GM18858 (cell line): ENCODE data around the gene FAM111B.
"Not testable (repeated sequence)": the region's sequence is repeated elsewhere in the genome, so short reads cannot be mapped to it uniquely, and the experiment has no call there.

Experiments
- ATAC-seq: cut with Tn5 transposase; IDR thresholded peaks from one replicate; pipeline ENCODE4 v1.9.1; 2021; ENCODE audit not compliant: unreplicated experiment

Gene FAM111B, protein sequence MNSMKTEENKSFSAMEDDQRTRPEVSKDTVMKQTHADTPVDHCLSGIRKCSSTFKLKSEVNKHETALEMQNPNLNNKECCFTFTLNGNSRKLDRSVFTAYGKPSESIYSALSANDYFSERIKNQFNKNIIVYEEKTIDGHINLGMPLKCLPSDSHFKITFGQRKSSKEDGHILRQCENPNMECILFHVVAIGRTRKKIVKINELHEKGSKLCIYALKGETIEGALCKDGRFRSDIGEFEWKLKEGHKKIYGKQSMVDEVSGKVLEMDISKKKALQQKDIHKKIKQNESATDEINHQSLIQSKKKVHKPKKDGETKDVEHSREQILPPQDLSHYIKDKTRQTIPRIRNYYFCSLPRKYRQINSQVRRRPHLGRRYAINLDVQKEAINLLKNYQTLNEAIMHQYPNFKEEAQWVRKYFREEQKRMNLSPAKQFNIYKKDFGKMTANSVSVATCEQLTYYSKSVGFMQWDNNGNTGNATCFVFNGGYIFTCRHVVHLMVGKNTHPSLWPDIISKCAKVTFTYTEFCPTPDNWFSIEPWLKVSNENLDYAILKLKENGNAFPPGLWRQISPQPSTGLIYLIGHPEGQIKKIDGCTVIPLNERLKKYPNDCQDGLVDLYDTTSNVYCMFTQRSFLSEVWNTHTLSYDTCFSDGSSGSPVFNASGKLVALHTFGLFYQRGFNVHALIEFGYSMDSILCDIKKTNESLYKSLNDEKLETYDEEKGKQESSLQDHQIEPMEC

DNA sequence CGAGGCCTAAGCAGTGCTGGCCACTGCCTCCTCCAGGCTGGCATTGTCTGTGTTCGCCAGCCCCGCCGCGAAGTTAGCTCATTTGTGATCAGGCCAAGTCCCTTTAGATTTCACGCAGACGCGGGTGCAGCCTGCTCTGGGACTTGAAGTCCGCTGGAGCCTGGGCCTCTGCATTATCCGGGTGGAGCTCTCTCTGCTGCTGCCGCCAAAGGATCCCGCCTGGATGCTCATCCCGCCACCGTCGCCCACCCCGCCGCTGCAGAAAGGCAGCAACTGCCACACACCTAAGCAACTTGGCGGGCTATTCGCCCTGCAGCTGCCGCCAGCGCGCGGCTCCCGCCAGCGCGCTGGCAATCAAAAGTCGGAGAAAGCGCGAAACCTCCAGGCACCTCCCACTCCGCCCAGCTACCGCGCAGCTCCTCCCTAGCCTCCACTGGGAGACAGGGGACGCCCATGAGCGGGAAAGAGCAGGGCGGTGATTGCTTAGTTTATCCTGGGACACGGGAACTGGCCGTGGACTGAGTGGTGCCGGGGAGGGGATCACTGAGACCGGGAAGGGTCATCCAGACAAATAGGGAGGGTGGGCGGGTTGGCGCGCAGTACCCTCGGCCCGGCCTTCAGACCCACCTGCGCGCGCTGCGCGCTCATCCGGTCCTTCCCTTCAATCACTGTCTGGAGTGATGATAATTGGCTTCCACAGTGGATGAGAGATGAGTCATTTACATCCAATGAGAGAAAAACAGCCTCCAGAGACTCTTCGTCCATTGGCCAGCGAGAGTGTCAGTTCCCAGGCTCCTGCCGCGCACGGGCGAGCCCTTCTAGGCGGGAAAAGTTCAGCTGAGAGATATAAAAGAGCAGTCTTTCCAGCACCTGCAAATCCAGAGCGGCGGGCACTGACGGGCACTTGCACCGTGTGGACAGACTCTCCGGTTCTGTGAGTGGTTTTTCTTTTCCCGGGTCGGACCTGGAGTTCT lies at the start of gene FAM111B:
Gene FAM111B, plus strand, starts transcription at position 875 of the 974 bp plus-strand sequence. CDS start 2,389 bp downstream, outside the sequence.
- ATAC-seq = peak; percentile 72

GRCh38 chr11:59058120-59059033 lies 48.7 kb upstream of the FAM111B start:
- ATAC-seq = peak; percentile 87

DNA sequence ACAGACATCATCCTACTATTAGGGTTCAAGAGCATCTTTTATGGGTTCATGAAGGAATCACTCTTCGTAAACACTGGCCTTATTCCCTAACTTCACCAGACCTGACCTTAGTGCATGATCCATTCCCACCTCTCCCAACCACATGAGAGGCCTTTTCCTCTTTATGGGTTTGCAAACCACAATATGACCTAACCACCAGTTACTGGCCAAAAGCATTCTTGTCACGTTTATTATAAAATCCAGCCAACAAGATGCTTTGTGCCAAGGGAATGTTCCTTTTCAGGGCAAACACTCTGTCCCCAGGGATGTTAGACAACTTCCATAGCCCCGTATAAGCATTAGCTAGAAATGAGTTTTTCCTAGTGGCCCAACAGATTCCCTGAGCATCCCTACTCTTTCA lies 46.9 kb upstream of the FAM111B start:
- ATAC-seq = not testable (repeated sequence)

DNA sequence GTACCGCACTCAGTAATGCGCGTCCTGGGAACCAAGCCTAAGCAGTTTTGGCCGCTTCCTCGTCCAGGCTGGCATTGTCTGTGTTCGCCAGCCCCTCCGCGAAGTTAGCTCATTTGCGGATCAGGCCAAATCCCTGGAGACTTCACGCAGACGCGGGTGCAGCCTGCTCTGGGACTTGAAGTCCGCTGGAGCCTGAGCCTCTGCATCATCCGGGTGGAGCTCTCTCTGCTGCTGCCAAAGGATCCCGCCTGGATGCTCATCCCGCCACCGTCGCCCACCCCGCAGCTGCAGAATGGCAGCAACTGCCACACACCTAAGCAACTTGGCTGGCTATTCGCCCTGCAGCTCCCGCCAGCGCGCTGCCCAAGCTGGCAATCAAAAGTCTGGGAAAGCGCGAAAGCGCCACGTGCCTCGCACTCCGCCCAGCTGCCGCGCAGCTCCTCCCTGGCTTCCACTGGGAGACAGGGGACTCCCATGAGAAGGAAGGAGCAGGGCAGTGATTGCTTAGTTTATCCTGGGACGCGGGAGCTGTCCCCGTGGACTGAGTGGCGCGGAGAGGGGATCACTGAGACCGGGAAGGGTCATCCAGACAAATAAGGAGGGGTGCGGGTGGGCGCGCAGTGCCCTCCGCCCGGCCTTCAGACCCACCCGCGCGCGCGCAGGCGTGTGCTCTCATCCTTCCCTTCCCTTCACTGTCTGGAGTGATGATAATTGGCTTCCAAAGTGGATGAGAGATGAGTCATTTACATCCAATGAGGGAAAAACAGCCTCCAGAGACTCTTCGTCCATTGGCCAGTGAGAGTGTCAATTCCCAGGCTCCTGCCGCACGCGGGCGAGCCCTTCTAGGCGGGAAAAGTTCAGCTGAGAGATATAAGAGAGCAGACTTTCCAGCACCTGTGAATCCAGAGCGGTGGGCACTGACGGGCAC lies 44.2 kb upstream of the FAM111B start:
- ATAC-seq = no peak

DNA sequence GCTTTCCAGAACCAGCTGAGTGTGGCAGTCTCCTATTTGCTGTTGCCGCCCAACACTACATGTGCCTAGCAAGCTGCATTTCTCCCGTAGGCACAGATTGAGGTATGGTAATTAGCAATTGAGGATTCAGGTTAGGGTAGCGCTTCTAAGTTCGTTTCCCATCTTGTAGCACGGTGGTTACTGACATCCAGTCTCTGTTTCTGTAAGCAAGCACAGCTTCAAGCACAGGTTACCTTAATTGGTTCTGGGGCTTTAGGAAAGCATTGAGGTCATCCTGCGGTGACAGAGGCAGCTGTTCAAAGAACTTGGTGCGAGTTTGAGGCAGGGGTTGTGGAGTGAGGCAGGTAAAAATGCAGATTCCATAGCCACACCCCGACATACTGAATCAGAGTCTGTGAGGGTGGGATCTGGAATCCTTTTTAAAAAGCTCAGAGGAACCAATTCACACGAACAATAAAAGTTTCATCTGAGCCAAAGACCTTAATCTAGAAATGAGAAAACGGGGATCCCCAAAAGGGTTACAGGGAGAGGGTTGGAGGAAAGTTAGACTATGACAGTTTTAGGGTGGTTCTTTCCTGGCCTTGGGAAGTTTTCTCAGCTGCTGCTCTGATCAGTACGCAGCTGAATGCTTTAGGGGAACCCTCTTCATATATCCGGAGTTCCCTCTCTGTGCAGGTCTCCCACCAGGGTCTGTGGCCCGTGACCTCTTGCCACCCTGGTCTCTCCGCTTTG lies 42.9 kb upstream of the FAM111B start:
- ATAC-seq = peak; percentile 52

DNA sequence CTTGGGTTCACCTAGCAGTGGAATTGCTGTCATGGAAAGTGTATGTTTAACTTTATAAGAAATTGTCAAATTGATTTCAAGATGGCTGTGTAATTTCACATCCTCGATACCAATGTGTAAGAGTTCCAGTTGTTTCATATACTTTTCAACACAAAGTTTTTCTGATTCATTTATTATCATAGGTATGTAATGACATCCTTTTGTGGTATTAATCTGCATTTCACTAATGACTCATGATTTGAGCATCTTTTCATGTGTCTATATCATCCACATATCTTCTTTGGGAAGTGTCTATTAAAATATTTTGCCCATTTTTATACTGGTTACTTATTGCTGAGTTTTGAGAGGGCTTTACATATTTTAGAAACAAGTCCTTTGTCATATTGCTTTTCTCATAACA lies 38.0 kb upstream of the FAM111B start:
- ATAC-seq = no peak

DNA sequence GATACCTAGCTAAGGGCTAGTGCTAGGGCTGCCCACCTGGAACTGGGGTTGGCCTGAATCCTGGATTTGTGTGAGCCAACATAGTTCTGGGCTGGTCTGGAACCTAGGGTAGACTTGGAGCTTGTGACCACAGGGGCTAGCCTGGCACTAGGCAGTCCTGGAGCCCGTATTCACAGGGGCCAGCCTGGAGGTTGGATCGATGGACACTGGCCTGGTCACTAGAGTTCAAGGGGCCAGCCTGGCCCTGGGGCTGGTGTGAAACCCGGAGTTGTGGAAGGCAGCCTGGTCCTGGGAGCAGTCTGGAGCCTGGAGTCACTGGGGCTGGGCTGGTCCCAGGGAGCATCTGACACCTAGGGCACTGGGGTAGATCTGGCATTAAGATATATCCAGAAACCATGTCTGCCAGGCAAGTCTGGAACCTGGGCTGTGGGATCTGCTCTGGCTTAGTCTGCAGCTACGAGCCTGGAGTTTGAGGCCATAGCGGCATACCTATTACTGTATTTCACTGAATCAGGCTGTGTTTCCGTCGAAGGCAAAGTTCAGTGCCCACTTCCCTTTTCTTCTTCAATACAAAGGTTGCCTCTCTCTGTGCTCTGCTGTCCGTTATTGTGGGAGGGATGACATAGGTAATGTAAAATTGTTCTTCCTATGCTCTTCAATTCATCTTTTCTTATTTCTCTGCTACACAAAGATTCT lies 30.0 kb upstream of the FAM111B start:
- ATAC-seq = peak; percentile 89

- ATAC-seq = no peak
These were observed 28.6 kb upstream of the FAM111B start for GRCh38 chr11:59078435-59078834.

DNA sequence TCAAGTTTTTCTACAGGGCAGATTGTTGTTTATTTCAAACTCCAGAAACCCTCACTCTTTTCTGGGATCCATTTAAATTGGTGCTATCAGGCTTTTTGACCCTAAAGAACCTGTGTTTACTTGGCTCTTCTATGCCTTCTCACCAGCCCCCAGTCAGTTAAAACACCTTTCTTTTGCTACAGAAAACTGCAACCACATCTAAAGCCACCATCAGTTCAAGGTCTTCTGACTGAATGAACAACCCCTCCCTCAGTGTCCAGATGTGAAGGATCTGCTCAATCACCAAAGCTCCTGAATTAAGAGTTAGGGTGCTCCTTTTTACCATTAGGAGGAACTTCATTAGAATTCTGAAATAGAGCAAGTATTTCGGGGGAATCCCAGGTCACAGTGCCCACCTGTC lies 28.0 kb upstream of the FAM111B start:
- ATAC-seq = no peak

DNA sequence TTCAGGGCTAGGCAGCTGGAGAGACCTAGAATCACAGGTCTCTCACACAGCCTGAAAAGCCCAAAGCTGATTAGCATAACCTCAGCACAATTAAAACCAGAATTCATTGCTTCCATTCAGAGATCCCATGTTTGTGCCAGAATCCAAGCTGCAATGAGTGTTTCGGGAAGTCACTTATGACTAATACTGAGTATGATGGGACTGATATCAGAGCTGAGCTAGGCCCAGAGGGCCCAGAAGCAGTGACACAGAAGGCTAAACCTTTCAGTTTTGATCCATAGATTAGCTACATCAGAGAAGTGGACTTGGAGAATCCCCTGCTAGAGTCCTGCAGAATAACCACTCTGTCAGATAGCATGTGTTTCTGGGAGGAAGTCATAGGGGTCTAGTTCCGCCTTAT lies 26.6 kb upstream of the FAM111B start:
- not testable (repeated sequence) for ATAC-seq

DNA sequence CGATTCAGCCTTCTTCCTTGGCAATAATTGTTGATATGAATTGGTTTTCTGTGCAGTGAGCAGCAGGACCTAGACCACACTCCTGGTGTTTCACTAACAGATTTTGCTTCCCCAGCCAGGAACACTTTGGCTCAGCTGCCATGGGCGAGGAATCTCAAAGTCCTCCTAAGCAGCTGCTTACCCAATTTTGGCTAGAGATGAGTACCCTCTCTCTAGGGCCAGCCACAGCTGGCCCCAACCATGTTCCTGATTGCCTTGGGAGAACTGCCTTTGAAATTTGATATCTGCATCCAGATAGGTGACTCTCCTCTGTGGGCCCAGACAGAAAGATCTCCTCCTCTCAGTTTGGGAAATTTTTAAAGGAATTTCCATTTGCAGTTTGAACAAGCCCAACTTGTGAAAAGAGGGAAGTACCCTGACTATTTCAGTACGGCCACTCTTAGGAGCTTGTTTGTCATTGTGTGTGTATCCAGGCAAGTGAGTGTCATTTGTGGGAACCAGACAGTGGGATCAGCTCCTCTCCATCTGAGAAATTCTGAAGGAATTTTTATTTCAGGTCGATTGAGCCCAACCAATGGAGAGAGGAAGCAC lies 25.5 kb upstream of the FAM111B start:
- ATAC-seq = not testable (repeated sequence)

GRCh38 chr11:59086007-59086406 lies 21.0 kb upstream of the FAM111B start, which contains the start of gene GLYATL1B:
Gene GLYATL1B, plus strand, starts transcription at chr11:59086307. Its CDS starts 0 bp downstream, at chr11:59086307.
- ATAC-seq = not testable (repeated sequence)

DNA sequence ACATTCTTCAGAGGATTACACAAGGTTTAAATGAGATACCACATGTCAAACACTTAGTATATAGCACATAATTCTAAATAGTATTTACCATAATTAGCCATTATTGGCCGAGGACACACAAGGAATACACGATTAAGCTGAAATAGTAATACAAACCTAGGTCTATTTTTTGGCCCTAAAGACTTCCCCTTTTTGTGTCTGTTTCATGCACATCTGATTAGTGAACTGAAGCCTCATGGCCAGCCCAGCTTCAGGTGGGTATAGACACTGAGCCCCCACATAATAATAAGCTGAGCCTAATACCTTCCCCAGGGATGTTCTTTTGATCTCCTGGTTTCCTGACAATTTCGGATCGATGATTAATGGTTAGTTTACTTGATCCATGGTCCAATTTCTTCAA lies 18.9 kb upstream of the FAM111B start:
- ATAC-seq = no peak

DNA sequence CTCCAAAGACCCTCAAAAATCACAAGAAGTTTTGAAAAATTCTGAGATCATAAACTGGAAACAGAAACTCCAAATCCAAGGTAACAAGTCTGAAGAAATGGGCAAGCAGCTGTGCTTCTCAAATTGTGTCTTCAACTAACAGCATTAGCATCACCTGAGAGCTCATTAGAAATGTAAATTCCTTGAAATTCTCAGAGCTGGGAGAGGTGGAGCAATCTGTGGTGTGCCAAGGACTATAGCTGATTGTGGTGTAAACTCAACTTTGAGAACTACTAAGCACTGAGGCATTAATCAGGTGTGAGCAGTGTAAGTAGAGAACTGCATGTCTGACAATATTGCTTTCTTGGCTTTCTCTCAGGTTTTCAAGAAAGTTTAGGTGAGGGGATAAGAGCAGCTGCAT lies 13.5 kb upstream of the FAM111B start:
- ATAC-seq = not testable (repeated sequence)

DNA sequence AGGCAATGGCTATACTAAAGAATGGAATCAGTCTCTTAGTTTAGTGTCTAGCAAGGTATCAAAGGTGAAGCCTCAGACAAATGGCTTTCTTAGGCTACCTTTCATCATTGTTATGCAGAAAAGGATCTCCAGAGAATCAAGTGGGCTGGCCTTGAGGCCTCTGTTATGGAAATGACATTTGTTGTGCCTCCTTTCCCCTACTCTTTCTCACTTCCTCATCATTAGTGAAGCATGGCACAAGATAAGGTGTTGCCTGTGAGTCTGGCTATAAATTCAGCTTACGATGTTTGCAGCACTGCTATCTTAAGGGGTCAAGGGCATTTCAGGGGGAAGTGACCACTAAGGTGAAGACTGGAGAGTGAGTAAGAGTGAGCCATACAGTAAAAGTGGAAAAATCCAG lies 11.8 kb upstream of the FAM111B start:
- peak; percentile 86 for ATAC-seq

- ATAC-seq = not testable (repeated sequence)
These were observed 11.0 kb upstream of the FAM111B start for GRCh38 chr11:59095972-59096575.
